HG03439 (cell line): Measurements from ENCODE around the gene SLC8A1.

Experiments
- ATAC-seq: cut with Tn5 transposase; IDR thresholded peaks from one replicate; pipeline ENCODE4 v1.9.1; 2021; ENCODE audit warnings: mild to moderate bottlenecking, moderate library complexity; ENCODE audit not compliant: unreplicated experiment

SLC8A1 gene

DNA sequence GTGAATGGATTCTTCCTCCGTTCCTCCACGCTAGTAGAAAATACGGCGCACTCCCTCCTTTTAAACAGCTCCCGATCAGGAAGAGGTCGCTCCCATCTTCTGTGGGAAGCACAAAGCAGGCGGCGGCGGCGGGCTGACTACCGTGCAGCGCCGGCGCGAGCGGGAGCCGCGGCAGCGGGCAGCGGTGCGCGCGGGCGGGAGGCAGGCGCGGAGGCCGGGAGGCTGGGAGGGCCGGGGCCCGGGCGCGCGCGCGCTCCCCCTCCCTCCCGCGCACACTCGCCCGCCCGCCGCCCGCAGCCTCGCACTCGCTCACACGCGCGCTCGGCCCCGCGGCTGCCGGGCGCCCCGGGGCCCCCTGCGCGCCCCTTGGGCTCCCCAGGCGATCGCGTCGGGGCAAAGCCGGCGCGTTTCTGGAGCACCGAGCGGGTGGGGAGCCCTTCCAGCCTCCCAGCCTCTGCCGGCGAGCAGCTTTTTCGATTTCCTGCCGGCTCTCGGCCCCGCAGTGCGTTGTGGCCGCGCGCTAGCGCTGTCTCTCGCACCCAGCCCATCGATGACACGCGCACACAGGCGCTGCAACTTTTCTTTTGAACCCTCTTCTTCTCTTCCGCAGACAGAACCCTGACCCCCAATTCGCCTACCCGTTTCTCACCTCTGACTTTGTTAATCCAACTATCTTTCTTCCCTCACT lies at the start of gene SLC8A1:
TSS of gene SLC8A1 (minus strand) at position 173 of the 688 bp plus-strand sequence.
- ATAC-seq: no peak

DNA sequence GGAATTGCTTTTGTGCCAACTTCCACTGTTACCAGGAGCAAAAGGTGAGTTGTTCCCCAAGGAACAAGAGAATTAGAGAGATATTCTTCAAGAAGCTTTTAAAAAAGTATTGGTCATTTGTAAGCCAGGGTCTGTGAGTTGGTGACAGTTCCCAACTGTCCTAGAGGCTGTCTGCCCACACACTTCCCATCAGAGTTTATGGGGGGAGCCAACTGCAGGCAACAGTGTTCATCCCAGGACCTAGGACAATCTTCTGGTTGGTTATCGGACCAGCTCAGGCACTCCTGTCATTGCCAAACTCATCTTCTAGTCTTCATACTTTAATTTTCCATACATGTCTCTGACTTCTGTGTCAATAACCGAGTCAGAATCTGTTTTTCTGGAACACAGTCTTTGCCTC lies 47.5 kb upstream of the SLC8A1 start:
- no peak for ATAC-seq

DNA sequence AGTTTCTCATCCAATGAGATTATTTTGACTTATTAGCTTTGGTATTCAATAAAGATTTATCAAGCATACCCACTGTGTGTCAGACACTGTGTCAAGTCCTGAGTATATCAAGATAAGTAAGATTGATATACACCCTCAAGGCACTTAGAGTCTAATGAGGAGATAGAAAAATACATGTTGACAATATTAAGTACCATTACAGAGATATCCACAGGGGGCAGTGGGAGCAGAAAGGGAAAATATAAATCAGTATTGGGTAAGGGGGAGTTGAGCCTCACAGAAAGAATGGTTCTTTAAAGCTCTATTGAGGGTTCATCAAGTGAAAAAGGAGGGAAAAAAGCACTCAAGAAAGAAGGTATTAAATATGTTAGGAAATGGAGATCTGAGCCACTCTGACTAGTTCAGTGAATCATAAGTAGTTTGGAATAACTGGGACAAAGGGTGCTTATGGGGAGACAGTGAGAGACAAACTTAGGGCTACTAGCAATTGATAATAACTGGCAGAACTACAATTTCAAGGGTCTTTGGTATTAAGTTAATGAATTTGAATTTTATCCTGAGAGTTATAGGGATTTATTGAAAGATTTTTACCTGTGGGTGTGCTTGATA lies 45.5 kb upstream of the SLC8A1 start:
- ATAC-seq: no peak

DNA sequence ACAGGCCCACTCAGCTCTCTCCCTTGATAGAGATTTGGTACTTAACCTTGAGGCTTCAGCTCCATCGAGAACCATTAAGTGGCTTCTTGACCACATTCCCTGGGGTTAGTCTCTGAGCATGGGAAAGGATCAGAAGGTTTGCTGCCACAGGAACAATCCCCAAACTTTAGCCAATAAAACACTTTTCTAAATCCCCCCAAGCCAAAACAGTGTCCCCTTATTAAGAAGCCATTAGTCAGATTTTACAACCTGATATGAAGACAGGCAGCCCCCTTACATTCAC lies 37.7 kb upstream of the SLC8A1 start:
- ATAC-seq: no peak

DNA sequence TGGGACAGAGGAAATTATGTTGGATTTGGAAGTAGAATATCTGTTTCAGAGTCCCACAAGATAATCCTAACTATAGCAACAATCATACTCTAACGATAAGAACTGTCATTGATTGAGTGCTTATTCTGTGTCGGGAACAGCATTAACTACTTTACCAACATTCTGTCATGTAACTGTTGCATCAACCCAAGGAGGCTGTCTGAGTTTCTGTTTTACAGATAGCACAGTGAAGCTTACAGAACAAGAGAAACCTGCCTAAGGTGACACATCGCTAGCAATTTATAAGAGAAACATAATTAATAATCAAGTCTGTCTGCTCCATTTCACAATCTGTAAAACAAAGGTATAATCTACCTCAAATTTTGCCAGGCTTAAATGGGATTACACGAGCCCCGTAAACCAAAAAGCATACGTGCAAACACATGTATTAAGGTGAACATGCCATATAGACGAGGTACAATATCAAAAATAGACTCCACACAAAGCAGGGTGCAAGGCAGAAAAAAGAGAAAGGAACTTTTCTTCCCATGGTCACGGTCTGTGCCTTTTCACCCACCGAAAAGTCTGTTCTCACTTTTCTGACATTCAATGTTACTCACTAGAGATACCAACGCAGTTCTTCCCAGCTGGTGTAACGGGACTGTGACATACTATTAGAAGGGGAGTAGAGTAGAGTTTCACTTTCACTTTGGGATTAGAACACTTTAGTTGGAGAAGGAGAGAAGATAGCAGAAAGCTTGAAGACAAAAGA lies 37.2 kb upstream of the SLC8A1 start:
- ATAC-seq: no peak

DNA sequence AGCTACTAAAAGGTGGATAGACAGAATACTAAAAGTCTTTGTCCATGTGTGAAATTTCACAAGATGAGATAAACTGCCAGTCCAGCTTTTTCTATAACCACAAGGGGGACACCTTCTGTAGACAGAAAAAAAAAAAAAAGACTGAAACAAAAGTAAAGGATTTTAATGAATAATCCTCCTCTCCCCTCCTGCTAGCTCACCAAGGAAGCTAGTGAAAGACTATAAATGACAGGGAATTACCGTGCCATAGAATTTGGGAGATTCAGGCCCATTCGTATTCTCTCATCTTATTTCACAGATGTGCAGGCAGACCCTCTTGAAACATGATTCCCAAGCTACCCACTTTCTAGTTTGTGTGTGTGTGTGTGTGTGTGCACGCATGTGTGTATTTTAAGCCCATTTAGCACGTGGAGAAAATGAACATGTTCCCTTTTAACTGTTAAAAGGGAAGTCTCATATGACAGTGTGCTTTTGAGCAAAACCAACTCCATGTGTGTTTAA lies 36.3 kb upstream of the SLC8A1 start:
- no peak for ATAC-seq

DNA sequence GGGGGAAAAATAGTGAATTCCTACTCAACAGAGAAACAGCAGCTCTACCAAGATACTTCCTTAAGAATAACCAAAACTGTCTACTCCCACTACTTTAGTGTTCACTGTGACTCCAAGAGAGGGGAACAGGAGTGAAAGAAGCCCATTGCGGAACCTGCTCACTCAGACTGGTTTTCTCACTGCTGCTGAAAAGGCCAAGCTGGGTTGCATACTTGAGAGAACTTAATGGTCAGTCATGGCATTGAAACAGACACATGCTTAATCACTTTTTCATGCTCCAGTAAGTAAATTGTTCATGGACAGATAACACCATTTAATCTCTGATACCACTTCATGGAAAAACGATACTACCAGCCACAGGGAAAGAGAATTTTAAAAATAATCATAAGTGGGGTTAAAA lies 35.7 kb upstream of the SLC8A1 start:
- ATAC-seq: no peak

DNA sequence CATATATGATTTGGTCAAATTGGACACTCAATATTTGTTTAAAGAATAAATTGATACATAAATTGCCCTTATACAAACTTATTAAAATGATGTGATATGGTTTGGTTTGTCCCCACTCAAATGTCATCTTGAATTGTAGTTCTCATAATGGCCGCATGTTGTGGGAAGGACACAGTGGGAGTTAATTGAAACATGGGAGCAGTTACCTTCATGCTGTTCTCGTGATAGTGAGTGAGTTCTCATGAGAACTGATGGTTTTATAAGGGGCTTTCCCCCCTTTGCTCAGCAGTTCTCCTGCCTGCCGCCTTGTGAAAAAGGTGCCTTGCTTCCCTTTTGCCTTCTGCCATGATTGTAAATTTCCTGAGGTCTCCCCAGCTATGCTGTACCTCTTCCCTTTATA lies 34.0 kb upstream of the SLC8A1 start:
- no peak for ATAC-seq

DNA sequence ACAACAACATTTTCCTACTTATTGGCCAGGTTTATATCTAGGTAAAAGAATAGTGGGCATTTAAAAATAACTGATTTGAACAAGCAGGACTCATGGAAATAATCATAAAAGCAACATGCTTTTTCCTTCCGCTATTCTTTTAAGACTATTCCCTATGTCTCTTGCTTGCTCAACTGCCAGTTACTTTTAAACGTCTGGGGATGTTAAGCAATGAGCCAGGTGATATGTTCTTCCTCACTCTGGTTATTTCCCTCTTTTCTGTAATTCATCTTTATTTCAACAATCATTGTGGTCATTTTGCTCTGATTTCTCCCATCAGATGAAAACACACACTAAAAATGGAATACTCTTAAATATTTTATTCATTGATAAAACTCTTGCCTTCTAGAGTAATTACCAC lies 33.4 kb upstream of the SLC8A1 start:
- ATAC-seq: no peak

DNA sequence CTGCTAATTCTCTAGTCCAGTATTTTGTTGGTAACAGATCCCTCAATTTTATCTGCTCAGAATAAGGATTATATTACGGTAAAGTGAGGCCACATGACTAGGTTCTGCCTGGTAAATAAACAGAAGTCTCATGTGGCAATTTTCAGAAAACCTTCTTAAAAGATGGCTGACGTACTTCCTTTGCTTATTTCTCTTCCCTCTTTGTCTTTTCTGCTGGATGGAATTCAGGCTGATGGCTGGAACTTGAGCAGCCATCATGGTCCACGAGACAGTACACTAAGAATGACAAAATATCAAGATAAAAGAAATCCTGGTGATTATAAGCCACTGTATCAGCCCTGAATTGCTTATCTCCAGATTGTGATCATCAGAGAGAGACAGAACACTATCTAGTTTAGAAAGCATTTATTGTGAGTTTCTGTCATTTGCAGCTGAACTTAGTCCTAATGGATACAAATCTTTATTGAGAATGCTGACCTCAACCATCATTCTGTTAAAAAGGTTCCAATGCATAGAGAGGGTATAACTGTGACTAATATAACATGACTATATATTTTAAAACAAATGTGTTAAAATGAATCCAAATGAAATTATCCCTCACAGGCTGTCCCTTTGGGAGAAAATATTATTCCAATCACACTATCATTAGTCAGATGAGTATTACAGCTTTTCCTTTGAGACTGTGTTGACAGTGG lies 31.8 kb upstream of the SLC8A1 start:
- no peak for ATAC-seq

DNA sequence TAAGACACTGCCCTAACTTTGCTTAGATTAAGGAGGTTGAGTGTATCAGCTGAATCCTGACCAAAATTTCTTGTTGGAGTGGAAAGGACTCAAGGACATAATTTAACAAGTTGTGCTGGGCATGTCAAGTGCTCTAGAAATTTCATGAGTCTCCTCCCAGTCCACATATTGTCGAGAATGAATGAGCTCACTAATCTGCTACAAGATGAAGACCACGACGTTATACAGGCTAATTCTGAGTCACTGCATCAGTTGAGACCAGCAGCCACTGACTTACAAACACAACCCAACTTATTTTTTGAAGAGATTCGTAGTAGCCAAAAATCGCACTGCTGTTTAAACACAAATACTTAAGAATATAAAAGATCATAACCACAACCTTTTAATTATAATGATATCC lies 28.7 kb upstream of the SLC8A1 start:
- ATAC-seq: no peak

DNA sequence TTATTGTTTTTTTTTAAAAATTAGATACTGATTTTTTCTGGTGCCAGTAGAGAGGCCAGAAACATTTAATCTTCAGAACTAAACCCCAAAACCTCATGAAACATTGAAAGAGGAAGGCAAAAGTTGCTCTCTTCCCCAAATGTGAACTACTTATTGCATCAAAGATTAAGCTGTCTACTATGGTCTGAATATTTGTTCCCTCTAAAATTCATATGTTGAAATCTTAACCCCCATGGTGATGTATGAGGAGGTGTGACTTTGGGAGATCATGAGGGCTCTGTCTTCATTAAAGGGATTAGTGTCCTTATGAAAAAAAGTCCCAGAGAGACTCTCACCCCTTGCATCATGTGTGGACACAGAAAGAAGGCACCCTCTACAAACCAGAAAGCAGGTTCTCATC lies 28.2 kb upstream of the SLC8A1 start:
- no peak for ATAC-seq

DNA sequence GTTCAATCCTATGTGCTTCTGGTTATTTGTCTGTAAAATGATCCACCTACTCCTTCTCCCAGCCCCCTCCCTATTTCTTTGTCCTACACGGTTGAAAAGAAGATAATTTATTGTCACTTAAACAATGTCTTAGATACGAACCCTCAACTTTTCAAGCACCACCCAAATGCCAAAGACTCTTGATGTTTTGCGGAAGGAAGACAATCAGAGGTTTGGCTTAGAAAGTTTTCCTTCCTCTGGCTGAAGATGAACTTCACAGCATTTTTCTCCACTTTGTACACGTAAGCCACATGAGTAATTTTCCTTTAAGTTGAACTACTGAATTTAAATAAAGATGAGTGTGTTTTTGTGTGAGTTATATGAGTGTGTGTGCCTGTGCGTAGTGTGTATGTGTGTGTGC lies 25.5 kb upstream of the SLC8A1 start:
- ATAC-seq: no peak

DNA sequence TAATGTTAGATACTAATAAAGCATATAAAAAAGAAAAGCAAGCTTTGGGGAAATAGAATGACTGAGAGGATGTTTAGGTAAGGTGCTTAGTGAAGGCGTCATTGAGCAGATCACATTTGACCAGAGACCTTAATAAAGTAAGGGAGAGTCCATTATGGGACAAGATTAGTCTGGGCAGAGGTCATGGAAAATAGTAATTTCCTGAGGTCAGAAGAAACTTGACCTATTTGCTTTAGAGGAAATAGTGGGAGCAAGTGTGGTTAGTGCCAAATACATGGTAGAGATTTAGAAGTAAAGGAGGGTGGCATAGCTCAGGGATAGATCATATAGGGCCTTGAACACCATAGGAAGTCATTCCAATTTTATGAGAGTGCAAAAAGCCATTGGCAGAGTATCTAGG lies 24.5 kb upstream of the SLC8A1 start:
- no peak for ATAC-seq

DNA sequence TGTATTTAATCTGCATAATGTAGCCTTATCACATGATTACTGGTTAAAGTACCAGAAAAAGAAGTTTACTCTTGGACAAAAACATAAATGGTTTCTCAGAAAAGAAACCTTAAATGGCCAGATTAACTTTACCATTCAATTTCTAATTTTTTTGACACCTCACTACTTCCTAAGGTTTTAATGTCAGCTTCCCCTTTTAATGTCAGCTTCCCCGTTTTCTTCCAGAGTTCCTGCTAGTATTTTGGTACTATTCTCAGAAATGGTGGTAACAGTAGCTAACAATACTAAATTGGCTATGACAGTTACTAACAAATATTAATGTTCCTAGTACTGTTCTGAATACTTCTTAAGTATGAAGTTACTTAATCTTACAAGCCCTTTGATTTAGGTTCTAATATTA lies 22.4 kb upstream of the SLC8A1 start:
- ATAC-seq: no peak

DNA sequence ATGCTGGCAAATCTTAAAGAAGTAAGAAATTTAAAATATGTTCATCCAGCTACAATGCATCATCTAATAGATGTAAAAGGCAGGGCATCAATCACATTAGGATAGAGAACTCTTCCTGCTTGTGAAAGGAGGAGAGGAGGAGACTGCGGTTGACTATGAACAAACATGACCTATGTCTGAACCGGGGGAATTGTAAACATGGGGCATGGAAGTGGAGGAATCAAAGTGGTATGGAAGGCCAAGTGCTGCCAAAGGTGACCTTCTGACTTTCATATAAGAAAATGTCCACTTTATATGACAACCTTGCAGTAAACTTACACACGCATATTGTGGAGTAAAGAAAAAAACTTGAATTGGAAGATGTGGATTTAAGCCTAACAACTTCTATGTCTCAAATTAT lies 20.0 kb upstream of the SLC8A1 start:
- no peak for ATAC-seq

DNA sequence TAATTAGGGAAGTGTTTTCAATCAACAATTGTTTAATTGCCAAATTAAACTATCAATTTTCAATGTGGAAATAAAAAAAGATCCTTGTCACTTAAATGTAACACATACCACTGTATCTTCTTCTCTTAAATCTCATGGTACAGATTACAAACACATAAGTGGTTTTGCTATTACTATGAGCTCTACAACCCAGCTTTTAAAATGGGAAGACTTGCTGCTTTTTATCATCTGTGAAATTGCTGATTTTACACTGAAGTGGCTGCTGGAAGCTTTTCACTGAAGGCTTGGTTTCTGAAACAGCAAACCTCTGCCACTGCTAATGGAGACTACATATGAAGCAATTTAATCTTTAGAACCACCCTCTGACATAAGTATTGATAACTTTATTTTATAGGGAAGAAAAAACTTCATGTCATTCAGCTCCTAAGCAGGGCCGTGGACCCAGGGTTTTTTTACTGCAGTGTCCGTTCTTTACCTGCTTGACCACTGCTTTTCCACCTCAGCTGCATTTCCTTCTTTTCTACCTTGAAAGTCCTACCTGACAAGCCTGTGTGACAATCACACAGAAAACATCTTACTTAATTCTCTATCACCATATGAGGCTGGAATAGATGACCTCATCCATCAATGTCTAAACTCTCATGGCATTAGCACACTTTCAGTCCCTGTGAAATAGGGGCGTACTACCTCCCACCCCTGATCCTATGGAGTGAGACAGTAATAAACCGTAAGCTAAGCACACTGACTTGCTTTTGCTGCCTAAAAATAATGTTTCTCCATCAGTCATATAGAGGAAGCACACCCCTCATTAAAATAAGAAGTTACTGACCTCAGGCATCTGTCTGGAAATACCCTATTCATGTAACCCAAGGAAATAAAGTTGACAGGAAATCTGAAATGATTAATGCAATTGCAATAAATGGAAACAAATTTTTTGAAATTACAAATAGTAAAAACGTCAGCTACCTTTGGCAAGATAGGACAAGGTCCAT lies 19.2 kb upstream of the SLC8A1 start:
- no peak for ATAC-seq

DNA sequence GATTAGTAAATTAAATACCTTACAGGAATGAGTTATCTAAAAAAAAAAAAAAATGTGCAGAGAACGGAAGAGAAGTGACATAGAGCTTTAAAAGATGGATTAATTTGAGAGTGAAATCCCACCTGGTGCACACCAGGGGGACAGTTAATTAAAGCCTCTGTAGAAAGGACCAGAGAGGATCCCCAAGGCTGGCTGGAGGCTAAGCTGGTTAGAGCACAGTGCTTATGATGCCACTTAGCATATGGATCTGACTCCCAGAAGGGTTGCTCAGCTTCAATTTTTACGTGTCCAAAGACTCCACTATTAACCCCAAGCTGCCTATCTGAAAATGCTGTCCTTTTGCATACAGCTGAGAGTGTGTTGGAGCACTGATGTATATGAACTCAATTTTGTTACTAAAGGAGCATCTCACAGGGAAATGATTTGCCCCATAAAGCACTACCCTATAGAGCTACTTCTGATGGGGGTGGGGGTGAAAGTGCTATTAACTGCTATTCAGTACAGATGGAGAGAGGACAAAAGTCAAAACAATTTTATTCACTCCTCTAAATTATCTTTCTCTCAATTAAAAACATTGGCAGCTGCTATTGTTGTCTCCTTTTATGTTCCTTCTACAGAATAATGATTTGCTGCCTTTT lies 15.2 kb upstream of the SLC8A1 start:
- ATAC-seq: no peak

DNA sequence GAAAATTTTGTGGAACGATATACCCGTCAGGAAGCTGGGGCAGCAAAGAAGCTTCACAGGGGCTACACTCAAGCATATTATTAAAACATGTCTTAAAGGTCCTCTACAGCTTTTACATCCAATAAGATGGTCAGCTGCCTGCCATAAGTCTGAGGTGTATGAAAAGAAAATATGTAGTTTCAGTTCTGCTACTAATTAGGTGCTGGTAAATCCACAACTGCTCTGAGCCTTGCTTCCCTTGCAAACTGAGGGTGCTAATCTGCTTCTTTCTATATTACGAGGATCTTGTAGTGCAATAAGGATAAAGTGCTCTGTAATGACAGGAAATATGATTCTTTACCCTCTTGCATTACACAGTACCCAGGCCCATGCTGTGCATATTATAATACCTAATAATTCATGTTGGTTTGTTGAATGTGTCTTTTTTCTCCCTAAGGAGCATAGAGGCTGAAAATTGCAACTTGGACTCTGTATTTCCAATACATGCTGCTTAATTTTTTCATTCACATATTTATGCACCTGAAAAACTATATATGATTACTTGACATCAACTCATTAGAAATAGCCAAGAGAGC lies 14.5 kb upstream of the SLC8A1 start:
- ATAC-seq: no peak

DNA sequence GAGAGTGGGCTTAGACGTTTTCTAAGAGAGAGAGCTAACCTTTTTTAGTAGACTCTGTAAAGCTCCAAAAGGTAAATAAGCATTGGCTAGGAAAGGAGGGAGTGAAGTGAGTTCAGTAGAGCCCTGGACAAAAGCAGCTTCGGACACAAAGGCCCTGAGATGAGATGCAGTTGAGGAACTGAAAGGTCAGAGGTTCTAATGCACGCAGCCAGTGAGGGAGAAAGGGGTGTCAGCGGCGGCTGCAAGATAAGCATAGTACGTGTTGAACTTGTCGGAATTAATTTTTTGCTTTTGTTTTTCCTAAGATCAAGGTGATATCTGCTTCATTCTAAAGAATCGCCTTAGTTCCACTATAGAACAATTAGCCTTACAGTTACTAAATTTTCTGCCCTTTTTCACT lies 11.2 kb upstream of the SLC8A1 start:
- ATAC-seq: no peak
